Astrocyte (in vitro differentiated cells and primary cell): ENCODE results near the gene KPNA1. TPM values are rescaled to one million over a fixed set of nuclear protein-coding genes. Genes with fewer than 3 reads are reported as not detected.
"Not testable (repeated sequence)": the region's sequence is repeated elsewhere in the genome, so short reads cannot be mapped to it uniquely, and the experiment has no call there.

Experiments
- DNase-seq: peaks from one replicate; pipeline ENCODE4 v3.0.0-alpha.2; 2010; ENCODE audit warnings: low read depth
- FAIRE-seq: peaks from 2 replicates; lab custom pipeline; 2011; peaks lifted over from hg19 to GRCh38; lab: Jason Lieb, UNC
- H2AFZ ChIP-seq: 2 replicates; pipeline ENCODE4 v1.6.0; 2012; ENCODE audit warnings: low read depth, low read length, inconsistent platforms
- H3K27ac ChIP-seq: 2 replicates; pipeline ENCODE4 v1.5.1; 2011; ENCODE audit warnings: low read depth, low read length, inconsistent platforms
- H3K27me3 ChIP-seq: 2 replicates; pipeline ENCODE4 v1.6.0; 2011; ENCODE audit warnings: low read length, inconsistent platforms; ENCODE audit not compliant: insufficient read depth
- H3K36me3 ChIP-seq: 2 replicates; pipeline ENCODE4 v1.5.1; 2011; ENCODE audit warnings: low read length, inconsistent platforms; ENCODE audit not compliant: insufficient read depth
- H3K4me1 ChIP-seq: 2 replicates; pipeline ENCODE4 v1.5.1; 2011; ENCODE audit warnings: low read length, inconsistent platforms; ENCODE audit not compliant: insufficient read depth
- H3K4me2 ChIP-seq: 2 replicates; pipeline ENCODE4 v1.6.0; 2012; ENCODE audit warnings: low read length, inconsistent platforms
- H3K4me3 ChIP-seq: 2 replicates; pipeline ENCODE4 v1.5.1; 2011; ENCODE audit warnings: low read depth, mild to moderate bottlenecking, low read length, inconsistent platforms; ENCODE audit not compliant: insufficient read depth
- H3K79me2 ChIP-seq: 2 replicates; pipeline ENCODE4 v1.6.0; 2012; ENCODE audit warnings: mild to moderate bottlenecking, low read length, inconsistent platforms; ENCODE audit not compliant: insufficient read depth
- H3K9ac ChIP-seq: 2 replicates; pipeline ENCODE4 v1.6.0; 2012; ENCODE audit warnings: mild to moderate bottlenecking, low read length, inconsistent platforms
- H3K9me3 ChIP-seq: 2 replicates; pipeline ENCODE4 v1.5.1; 2012; ENCODE audit warnings: low read depth, mild to moderate bottlenecking, low read length, inconsistent platforms; ENCODE audit not compliant: insufficient read depth
- H4K20me1 ChIP-seq: 2 replicates; pipeline ENCODE4 v1.6.0; 2012; ENCODE audit warnings: low read length, inconsistent platforms; ENCODE audit not compliant: insufficient read depth
- H3K27ac Mint-ChIP-seq: one replicate; pipeline ENCODE4 v1.8.0; 2021; ENCODE audit warnings: mild to moderate bottlenecking, mixed read lengths; ENCODE audit not compliant: unreplicated experiment
- H3K27me3 Mint-ChIP-seq: one replicate; pipeline ENCODE4 v1.8.0; 2021; ENCODE audit warnings: low read depth, mixed read lengths; ENCODE audit not compliant: unreplicated experiment
- H3K36me3 Mint-ChIP-seq: one replicate; pipeline ENCODE4 v1.8.0; 2021; ENCODE audit warnings: low read depth, mixed read lengths; ENCODE audit not compliant: unreplicated experiment
- H3K4me1 Mint-ChIP-seq: one replicate; pipeline ENCODE4 v1.8.0; 2021; ENCODE audit warnings: low read depth, mixed read lengths; ENCODE audit not compliant: unreplicated experiment
- H3K4me3 Mint-ChIP-seq: one replicate; pipeline ENCODE4 v1.8.0; 2021; ENCODE audit warnings: mild to moderate bottlenecking, moderate library complexity, mixed read lengths; ENCODE audit not compliant: unreplicated experiment
- H3K9me3 Mint-ChIP-seq: one replicate; pipeline ENCODE4 v1.8.0; 2021; ENCODE audit warnings: mild to moderate bottlenecking, mixed read lengths; ENCODE audit not compliant: unreplicated experiment
- EZH2 ChIP-seq: IDR thresholded peaks from 2 replicates; pipeline ENCODE4 v1.6.1; 2012; ENCODE audit warnings: mild to moderate bottlenecking, low read length, inconsistent platforms; ENCODE audit not compliant: insufficient read depth
- total RNA-seq: library from RNA; stranded (reverse); gene quantifications from 2 replicates; pipeline ENCODE4 v1.2.1, GENCODE V29; 2021
- TF ChIP-seq, protein P1 (sequence below): IDR thresholded peaks from 2 replicates; pipeline ENCODE4 v1.5.1; 2011; ENCODE audit warnings: low read depth, mild to moderate bottlenecking, inconsistent platforms, low read length, moderate library complexity; ENCODE audit not compliant: insufficient read depth

The KPNA1 gene
- total RNA-seq, 1 donor from 2014 or later, result 165 TPM

DNA sequence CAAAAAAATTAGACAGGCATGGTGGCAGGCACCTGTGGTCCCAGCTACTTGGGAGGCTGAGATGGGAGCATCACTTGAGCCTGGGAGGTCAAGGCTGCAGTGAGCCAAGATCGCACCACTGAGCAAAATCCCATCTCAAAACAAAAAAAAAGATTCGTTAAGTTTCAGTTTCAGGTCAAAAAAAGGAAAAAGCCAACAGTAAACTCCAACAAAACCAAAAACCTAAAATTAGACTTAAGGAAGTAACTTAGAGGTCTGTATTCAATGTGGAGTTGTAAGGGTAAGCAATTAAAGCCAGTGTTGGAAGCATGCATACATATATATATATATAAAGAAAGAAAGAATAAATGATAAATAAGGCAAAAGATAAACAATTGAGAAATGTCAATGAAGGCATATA lies 11.8 kb downstream of the KPNA1 start:
- no peak overlapping the region for H3K27ac ChIP-seq
- peaks cover 95% of the 10 kb centered on the region for H4K20me1 ChIP-seq
- no peak overlapping the region for H3K4me3 Mint-ChIP-seq
- no peaks in the 10 kb centered on the region for H3K27me3 Mint-ChIP-seq
- no peaks in the 10 kb centered on the region for H3K9me3 ChIP-seq
- no peaks in the 10 kb centered on the region for H3K36me3 ChIP-seq
- H3K9me3 Mint-ChIP-seq, result no peaks in the 10 kb centered on the region
- peaks cover 5% of the 10 kb centered on the region for H3K36me3 Mint-ChIP-seq
- H3K79me2 ChIP-seq, result peaks cover 99% of the 10 kb centered on the region
- peaks cover under 1% of the 10 kb centered on the region for H3K4me1 ChIP-seq
- FAIRE-seq (no peak), DNase-seq (no peak)
- H3K4me3 ChIP-seq, result no peak overlapping the region
- H2AFZ ChIP-seq, result no peak overlapping the region
- TF ChIP-seq, protein P1, sequence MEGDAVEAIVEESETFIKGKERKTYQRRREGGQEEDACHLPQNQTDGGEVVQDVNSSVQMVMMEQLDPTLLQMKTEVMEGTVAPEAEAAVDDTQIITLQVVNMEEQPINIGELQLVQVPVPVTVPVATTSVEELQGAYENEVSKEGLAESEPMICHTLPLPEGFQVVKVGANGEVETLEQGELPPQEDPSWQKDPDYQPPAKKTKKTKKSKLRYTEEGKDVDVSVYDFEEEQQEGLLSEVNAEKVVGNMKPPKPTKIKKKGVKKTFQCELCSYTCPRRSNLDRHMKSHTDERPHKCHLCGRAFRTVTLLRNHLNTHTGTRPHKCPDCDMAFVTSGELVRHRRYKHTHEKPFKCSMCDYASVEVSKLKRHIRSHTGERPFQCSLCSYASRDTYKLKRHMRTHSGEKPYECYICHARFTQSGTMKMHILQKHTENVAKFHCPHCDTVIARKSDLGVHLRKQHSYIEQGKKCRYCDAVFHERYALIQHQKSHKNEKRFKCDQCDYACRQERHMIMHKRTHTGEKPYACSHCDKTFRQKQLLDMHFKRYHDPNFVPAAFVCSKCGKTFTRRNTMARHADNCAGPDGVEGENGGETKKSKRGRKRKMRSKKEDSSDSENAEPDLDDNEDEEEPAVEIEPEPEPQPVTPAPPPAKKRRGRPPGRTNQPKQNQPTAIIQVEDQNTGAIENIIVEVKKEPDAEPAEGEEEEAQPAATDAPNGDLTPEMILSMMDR, result no peak
- no peak for TF ChIP-seq EZH2
- no peak overlapping the region for H3K4me2 ChIP-seq
- peaks cover 38% of the 10 kb centered on the region for H3K4me1 Mint-ChIP-seq
- H3K9ac ChIP-seq, result no peak overlapping the region
- H3K27me3 ChIP-seq, result no peaks in the 10 kb centered on the region
- H3K27ac Mint-ChIP-seq, result no peak overlapping the region

DNA sequence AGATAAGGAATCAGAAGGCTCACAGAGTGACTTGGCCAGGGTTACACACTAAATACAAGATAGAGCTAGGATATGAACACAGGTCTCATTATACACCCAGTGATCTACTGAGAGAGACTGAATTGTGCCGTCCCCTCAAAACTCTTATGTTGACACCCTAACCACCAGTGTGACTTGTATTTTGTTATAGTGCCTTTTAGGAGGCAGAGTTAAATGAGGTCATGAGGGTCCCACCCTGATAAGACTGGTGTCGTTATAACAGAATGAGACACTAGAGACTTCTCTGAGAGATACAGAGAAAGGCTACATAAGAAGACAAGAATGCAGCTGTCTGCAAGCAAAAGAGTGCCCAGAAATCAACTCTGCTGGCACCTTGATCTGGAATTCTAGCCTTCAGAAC lies 12.6 kb downstream of the KPNA1 start:
- Mint-ChIP-seq H3K36me3 (peaks cover 5% of the 10 kb centered on the region), H3K27ac (no peak overlapping the region), H3K9me3 (no peaks in the 10 kb centered on the region), H3K4me3 (no peak overlapping the region), H3K27me3 (no peaks in the 10 kb centered on the region), H3K4me1 (peaks cover 44% of the 10 kb centered on the region)
- Histone ChIP-seq H3K4me2 (no peak overlapping the region), H3K27me3 (no peaks in the 10 kb centered on the region), H3K4me3 (no peak overlapping the region), H3K9me3 (no peaks in the 10 kb centered on the region), H3K27ac (no peak overlapping the region), H3K4me1 (peaks cover 4% of the 10 kb centered on the region), H3K79me2 (peaks cover 95% of the 10 kb centered on the region), H3K9ac (no peak overlapping the region), H3K36me3 (no peaks in the 10 kb centered on the region), H4K20me1 (peaks cover 96% of the 10 kb centered on the region), H2AFZ (no peak overlapping the region)
- TF ChIP-seq, protein P1, result no peak
- no peak for TF ChIP-seq EZH2
- no peak for FAIRE-seq
- no peak for DNase-seq

DNA sequence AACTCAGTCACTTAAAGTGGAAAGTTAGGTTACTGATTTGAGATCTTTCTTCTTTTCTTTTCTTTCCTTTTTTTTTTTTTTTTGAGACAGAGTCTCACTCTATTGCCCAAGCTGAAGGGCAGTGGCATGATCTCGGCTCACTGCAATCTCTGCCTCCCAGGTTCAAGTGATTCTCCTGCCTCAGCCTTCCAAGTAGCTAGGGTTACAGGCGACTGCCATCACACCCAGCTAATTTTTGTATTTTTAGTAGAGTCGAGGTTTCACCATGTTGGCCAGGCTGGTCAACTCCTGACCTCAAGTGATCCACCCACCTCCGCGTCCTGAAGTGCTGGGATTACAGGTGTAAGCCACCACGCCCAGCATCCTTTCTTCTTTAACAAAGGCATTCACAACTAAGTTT lies 13.8 kb downstream of the KPNA1 start:
- H4K20me1 ChIP-seq, result peaks cover 98% of the 10 kb centered on the region
- H3K4me1 Mint-ChIP-seq, result peaks cover 50% of the 10 kb centered on the region
- FAIRE-seq, result not testable (repeated sequence)

More for the DNA sequence above, 13.8 kb downstream of the KPNA1 start:
- not testable (repeated sequence) for H3K4me2 ChIP-seq, H3K27me3 ChIP-seq, H3K9ac ChIP-seq, H3K4me3 ChIP-seq, H3K4me1 ChIP-seq, H3K27ac ChIP-seq, H3K36me3 ChIP-seq, H3K9me3 Mint-ChIP-seq, H3K27me3 Mint-ChIP-seq, DNase-seq, H2AFZ ChIP-seq, H3K36me3 Mint-ChIP-seq, H3K9me3 ChIP-seq
- H3K79me2 ChIP-seq, result peaks cover 95% of the 10 kb centered on the region
- peak overlapping the region; percentile 30 for H3K4me3 Mint-ChIP-seq
- H3K27ac Mint-ChIP-seq, result peak overlapping the region; percentile 38
